Islet of Langerhans (tissue), 1 donor: ENCODE measurements around the gene OSBPL5.

Experiments
- FAIRE-seq: peaks from one replicate; lab custom pipeline; 2011; peaks lifted over from hg19 to GRCh38; lab: Jason Lieb, UNC

The OSBPL5 gene

DNA sequence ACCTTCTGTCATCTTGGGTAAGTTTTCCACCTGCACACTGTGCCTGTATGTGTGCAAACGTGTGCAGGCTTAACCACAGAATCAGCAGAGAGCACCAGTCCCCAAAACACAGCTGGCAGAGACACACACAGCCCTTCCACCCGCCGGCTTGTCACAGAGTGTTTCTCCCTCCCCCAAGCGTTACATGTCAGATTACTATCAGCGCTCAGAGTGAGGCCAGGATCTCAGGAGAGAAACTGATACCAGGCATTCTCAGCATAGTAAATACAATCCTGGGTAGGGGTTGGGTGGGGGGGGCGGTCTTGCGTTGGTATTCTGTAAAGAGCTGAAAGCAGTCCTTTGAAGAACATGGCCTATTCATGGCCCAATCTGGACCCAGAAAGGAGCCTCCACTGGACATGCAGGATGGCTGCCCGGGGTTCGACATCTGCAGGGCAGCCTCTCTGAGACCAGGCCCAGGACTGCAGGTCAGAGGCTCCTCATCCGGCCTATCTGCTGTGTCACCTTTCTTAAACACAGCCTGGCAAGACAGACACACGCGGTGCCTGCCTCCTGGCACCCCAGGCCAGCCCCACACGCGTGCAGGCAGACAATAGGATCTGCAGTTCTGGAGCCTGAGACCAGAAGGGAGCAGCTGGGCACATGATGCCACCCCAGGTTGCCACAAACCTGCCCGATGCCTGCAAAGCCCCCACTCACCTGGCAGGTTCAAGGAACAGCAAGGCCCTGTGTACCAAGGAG, 1.7 kb downstream of the OSBPL5 start:
- no peak for FAIRE-seq

- FAIRE-seq = no peak
Observed at GRCh38 chr11:3162410-3163240, 2.5 kb downstream of the OSBPL5 start.

DNA sequence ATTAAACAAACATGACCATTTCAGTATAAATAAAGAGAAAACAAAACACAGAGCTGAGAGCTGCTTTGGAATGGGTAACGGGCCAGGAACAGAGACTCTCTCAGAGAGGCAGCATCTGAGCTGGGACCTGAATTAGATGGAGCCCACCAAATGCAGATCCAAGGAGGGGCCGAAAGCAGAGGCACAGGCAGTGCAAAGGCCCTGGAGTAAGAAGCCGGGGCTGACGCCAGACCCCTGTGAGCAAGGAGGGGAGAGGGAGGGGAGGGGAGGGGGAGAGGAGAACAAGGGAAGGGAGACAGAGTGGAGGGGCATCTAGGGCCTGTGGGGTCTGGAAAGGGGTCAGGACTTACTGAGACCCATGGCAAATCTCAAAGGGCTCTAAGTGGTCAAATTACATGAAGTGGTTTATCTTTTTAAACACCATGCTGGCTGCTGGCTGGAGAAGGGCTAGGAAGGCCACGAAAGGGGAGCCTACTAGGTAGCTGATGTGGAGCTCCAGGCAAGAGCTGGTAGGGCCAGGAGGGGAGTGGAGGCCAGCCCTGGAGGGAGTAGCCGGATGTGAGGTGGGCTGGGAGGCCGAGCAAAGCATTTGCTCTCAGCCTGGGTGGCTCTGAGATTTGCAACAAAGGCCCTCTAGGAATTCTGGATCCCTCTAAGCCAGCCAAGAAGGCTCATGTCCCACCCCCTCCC, 3.2 kb downstream of the OSBPL5 start:
- no peak for FAIRE-seq

DNA sequence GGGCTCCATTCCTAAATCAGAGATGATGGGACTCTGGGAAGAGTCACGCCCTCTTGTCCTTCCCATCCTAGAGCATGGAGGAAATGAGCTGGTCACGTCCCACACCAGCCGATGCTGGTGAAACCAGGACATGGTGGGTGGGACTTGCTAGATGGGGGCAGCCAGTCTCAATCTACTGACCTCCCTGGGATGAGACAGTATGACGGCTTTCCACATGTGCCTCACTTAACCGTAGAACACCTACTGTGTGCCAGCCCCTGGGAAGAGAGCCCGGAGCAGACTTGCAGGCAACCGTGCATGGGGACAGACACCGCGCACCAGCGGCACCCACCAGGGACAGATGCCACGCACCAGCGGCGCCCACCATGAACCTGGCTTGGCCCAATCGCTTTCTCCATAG, 3.8 kb downstream of the OSBPL5 start:
- no peak for FAIRE-seq

- no peak for FAIRE-seq
Observed at GRCh38 chr11:3160252-3161031, 4.7 kb downstream of the OSBPL5 start.

DNA sequence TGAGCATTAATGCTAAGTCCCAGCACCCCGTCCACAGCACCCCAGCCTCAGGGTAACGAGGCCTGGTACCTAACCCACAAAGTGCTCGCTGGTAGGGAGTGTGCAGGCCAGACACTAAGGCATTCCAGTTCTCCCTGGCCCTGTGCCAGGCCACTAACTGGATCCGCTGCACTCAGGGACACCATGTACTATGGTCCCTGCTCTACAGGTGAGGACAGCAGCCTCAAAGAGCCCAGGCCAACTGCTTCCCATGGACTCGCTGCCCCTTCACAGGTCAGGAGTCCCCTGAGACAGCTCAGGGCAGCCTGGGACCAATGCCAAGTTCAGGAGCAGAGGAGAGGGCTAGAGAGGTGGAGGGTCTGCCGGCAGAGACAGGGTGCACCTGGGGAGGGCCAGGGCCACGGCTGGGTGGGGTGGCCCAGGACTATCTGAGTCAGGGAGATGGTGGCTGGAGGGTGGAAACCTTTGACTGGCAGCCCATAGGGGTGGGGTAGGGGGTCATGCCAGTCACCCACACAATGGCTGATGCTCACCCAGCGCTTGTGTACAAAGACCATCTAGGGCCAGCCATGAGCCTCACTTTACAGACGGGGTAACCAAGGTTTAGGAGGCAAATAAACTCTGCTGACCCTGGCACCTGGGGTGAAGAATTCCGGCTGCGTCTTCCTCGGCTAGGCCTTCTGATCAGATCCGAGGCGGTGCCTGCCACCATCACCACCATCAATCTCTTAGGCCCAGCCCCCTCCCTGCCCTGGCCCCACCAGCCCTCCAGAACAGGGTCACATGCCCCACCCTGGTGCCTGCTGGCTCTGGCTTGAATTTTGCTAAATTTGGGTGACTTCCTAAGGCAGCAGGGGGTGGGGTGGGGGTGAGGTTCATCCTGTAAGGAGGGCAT, 5.6 kb downstream of the OSBPL5 start:
- FAIRE-seq = no peak

DNA sequence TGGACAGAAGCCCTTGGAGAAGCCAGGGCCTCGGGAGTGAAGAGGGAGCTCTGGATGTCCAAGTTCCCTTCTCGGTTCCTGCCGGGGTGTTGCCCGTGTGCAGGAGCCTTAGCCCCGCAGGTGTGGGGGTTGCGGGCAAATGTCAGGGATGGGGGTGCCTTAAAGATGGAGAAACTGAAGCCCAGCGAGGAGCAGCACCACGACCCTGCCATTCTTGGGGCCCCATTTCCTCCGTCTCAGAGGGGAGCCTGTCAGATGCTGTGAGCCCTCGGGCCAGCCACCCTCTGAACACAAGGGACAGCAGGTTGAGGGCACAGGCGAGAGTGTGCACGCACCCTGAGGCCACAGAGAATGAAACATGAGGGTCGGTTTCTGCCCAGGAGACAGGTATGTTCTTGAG, 6.3 kb downstream of the OSBPL5 start:
- FAIRE-seq = no peak

DNA sequence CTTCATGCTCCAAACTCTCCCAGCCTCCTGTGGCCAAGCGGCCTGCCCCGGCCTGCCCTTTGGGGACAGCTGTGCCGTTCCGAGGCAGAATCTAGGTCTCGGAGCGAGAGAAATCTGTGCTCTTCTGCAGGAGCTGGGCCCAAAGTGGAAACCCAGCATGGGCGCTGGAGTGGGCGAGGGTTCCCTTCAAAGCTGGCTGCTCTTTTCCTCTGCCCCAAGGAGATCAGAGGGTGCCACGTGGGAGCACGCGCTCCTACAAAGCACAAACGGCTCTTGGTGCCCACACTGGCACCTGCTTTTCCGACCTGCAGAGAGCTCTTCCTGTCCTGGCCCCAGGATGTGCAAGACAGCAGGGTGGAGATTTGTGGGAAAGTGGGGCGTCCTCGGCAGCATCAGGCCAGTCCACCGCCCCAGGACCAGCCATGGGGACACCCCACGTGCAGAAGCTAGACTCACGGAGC, 6.9 kb downstream of the OSBPL5 start:
- no peak for FAIRE-seq

DNA sequence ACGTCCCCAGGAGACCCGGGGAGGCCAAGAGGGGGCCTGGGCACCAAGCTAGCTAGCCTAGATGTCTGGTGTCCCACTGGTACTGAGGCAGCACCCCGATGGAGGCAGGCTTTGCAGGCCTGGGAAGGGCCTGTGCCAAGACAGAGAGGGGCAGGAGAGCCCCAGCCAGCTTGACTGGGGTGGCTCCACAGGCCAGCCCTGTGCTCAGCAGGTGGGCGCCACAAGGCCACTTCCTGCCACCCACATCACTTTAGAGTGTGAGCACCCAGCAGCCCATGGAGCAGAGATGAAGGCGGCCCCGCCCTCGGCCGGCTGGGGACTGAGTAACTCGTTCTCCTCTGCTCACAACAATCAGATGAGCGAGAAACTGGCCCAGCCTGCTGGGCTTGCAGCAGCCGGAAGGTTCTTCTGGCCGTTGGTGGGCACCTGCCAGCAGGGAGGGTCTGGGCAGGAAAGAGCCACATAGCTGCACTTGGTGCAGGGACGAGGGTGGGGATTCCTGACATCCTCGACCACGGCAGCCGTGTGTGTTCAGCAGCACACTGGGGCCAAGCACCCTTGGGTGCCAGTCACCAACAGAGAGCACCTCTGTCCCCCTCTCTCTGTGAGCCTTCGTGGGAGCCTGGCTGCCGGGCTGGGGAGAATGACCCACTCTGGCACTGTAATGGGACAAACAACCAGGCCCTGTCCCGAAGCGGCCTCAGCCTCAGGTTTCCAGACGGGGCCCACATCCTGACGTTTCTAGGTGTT, 7.6 kb downstream of the OSBPL5 start:
- FAIRE-seq = no peak

DNA sequence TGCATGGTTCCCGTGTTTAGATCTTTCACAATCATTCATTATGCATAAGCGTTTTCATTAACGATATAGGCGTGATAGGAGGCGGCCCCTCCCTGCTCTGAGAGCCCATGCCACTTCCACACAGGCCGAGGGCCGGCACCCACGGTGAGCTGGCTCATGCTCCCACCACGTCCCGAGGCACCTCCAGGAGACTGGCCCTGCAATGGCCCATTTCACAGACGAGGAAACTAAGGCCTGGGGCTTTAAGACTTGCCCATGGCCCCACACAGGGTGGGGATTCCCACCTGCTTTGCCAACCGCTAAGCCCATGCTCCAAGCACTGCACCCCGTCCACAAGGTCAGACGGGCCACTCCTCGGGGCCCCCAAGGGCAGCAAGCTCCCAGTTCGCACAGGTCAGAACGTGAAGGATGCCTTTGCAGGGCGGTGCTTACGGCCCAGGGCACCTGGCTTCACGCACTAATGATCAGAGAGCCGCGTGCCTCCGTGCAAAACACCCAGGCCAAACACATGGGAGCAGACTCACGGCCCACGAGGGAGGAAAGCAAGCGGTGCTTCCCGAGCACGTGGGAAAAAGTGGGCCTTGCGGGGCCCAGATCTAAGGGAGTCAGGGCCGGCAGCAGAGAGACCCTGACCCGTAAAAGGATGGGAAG, 8.3 kb downstream of the OSBPL5 start:
- FAIRE-seq = no peak

GRCh38 chr11:3156282-3156660, 8.8 kb downstream of the OSBPL5 start:
- no peak for FAIRE-seq

GRCh38 chr11:3155691-3156258, 9.3 kb downstream of the OSBPL5 start:
- no peak for FAIRE-seq

DNA sequence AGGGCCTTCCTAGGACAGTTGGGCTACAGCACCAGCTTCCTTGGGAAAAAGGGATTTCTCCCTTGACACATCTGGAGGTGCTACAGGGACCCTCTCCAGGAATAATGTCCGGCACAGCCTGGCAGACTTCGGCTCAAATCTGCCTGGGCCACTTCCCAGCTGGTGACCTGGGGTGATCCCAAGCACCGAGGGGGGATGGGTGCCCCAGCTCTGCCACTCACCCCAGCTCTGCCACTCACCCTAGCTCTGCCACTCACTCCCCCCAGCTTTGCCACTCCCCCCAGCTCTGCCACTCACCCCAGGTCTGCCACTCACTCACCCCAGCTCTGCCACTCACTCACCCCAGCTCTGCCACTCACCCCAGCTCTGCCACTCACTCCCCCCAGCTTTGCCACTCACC, 9.9 kb downstream of the OSBPL5 start:
- no peak for FAIRE-seq

GRCh38 chr11:3154001-3154599, 11.0 kb downstream of the OSBPL5 start:
- no peak for FAIRE-seq

DNA sequence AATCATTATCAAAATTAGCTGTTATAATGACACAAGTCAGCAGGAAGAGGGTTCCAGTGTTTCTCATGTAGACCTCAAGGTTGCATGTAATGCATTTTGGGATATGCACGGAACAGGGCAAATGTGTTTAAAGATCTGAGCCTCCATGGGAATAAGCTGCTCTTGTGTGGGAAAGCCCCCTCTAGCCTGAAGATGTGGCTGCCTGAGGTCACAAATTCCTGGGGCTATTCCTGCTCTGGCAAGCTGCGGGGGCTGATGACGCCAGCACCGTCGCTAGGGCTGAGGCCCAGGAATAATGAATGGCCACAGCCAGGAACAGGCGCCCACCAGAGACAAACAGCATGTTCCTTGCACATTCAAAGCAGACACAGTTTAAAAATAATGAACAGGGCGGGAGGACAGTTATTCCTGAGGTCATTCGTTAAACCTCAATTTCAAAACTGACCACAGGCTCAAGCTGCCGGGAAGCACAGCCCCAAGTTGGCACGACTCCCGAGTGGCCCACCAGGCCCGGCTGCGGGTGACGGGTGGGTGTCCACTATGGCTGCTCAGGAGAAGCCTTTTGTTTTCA, 11.7 kb downstream of the OSBPL5 start:
- no peak for FAIRE-seq

- no peak for FAIRE-seq
Observed at GRCh38 chr11:3152471-3153110, 12.5 kb downstream of the OSBPL5 start.

DNA sequence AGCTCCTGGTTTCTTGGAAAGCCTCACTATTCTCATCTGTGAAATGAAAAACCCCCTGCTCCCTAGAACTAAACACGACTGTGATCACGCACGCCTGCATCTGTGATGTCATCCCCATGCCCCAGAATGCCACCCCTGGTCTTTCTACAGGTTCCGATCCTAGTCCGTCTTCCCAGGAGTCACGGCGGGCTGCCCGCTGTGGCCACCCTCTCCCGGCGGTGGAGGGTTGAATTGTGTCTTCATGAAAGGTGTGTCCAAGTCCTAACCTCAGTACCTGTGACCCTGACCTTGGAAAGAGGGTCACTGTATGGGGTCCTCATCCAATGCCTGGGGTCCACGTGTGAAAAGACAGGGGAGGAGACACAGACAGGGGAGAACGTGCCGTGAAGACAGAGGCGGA, 14.4 kb downstream of the OSBPL5 start:
- no peak for FAIRE-seq

DNA sequence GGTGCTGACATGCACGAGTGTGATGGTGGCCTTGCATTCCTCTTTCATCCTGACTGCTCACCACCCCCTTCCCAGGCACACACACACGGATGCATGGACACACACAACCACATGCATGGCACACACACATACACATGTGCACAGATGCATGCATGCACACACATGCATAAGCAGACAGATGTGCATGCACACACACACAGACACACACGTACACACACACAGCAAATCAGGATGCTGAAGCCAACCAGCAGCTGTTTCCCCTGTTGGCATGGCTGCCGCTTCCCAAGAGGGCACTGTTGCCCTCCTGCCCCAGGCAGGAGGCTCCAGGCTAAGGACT, 15.3 kb downstream of the OSBPL5 start:
- FAIRE-seq = no peak
